NCI-H524 (cell line): Measurements from ENCODE around the gene AGBL4.
A peak's percentile ranks its signal among the peaks of the same experiment; 100 is the strongest.

Source experiments
- DNase-seq, 2 experiments: peaks; one replicate each; lab custom pipeline; 2025; lab: John Stamatoyannopoulos, UW

AGBL4 gene

DNA sequence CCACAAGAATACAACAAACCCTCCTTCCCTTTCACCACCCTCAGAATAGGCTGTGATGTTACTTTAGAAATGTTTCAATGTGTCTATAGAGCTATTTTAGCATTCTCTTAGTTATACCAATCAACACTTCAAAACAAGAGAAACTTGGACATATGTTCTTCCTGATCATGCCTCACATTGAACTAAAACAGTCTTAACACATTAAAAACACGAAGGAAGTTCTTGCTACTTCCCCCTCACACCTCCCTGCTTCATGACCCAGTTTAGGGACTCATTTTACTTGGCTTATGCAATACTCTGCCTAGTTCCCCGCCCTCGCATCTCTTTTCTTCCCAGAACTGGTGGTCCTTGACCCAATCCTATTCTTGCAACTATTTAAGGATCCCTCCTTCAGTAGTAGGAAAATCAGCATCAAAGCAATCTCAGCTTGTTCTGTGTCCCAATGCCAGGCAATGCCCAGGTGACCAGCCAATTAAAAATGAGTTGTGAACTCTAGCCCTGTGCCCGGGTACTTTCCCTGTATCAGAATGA lies 838.2 kb downstream of the AGBL4 start:
- no peak for DNase-seq

DNA sequence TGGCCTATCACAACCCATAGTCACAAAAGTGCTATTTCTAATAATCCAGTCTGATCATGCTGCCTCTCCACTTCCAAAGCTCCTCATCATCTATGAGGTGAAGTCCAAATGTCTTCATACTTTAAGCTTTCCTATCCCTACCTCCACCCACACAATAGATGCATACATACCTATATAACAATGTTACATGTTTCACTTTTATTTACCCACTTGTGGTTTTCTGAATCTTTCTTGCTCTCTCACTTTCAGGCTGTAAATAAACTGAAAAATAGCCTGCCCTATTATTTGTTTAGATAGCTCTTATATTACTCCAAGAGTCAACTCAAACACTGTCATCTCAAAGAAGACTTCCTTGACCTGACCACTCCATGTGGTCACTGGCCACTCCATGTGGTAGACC lies 840.3 kb downstream of the AGBL4 start:
- no peak for DNase-seq

DNA sequence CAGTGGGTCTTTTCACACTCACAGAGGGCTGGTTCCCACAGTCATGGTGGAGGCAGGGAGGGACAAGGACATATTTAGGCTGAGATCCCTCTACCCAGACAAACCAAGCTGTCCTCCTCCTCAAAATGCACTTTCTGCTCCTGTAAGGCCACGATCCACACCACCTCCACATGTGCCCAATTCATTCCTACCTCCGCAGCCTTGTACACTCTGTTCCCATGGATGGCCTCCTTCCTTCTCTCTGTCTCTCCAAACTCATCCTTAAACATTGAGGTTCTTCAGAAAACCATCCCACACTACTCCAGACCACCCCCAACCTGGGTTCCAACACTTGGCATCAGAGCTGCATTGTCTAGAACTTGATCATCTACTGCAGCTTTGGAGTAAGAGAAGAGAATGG lies 842.7 kb downstream of the AGBL4 start:
- no peak for DNase-seq

DNA sequence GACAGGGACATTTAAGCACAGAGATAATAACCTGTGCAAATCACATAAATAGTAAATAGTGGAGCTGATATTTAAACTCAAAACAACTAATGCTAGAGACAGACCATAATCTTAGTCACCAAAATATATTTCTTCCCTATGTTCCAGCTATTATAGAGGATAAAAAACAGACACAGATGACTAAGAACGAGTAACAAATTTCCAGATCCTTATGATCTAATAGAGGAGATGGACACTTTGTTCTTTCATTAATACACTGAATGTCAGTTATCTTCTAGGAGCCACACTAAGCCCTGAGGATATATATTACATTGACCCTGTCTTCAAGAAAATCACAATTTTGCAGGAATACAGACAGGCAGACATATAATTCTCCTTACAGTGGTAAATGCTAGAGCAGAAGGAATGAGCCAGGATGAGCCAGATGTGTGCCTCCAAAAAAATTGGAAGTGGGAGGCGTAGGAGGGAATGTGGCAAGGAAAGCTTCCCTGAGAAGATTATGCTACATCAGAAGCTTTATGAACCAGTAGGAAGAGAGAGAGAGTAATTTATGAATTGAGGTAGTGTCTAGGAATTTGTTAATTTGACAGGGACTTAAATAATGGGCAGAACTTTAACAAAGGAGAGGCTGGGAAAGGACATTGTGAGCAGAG lies 851.7 kb downstream of the AGBL4 start:
- DNase-seq = no peak

DNA sequence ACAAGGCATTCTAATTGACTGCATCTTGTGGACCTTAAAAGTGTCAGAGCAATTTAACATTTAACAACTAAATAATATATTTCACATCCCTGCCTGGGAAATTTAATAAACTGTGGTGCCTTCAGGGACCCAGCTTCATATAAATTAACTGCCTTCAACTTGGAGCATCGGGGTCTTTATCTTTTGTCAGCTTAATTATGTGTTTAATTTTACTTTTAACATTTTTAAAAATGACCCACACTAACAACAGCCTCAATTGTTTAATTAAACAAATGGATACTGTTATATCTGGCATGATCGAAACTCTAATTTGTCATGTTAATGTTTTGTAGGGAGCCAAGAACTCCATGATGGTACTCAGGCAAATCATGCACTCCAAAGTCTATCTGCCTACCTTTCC lies 857.7 kb downstream of the AGBL4 start:
- no peak for DNase-seq

DNA sequence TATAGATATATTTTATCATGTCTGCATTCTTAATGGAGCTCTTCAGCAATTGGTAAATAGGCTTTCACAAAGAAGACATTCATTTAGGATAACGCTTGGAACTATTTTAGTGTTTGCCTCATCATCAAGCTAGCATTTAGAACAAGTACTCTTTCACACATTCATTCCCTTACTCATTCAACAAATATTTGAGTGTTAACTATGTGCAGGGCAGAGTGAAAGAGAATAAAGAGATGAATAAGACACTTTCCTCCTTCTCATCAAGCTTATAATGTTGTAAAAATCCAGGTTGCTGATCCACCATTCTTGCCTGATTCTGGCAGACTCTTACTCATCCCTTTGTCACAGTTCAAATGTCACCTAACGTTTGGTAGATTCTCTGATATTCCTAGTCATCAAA lies 860.7 kb downstream of the AGBL4 start:
- no peak for DNase-seq

DNA sequence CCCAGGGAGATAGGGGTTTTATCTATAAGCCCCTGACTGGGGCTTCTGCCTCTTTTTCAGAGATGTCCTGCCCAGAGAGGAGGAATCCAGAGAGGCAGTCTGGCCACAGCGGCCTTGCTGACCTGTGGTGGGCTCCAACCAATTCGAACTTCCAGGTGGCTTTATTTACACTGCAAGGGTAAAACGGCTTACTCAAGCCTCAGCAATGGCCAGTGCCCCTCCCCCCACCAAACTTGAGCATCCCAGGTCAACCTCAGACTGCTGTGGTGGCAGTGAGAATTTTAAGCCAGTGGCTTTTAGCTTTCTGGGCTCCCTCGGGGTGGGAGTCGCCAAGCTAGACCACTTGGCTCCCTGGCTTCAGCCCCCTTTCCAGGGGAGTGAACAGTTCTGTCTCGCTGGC lies 863.1 kb downstream of the AGBL4 start:
- no peak for DNase-seq

DNA sequence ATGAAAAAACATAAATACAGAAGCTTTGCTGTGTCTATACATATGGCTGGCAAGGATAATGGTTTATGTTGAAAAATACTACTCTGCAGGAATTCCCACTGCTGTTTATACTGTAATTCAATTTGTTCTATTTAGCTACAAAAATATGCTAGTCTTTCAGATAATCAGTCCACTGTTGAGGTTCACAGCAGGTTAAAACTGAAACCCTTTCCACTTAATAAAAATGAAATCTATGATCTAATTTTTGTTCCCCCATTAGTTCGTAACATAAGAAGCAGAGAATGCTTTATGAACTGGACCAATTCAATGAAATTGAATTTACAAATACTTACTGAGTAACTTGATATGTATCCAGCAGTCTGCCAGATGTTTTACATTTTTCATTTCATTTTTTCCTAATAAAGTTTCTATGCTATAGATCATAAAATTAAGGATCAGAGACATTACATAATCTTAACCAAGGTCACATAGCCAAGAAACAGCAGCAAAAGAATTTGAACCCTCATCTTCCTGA lies 887.0 kb downstream of the AGBL4 start:
- DNase-seq = no peak

DNA sequence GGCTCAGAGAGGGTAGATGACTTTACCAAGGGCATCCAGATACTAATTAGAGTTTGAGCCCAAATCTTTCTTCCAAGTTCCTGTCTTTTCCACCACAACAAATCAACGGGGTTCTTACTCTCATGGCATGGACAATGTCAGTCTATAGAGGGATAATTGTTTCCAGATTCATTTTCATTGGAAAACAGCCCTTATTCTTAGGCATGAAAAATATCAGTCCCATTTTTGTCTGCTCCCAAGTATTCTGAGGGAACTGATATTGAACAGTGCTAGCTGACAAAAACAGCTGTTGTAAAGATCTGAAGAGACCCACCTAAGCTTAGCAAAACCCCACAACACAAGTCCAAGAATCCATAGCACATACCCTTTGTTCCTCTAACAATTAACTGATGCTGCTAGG lies 898.0 kb downstream of the AGBL4 start:
- no peak for DNase-seq

DNA sequence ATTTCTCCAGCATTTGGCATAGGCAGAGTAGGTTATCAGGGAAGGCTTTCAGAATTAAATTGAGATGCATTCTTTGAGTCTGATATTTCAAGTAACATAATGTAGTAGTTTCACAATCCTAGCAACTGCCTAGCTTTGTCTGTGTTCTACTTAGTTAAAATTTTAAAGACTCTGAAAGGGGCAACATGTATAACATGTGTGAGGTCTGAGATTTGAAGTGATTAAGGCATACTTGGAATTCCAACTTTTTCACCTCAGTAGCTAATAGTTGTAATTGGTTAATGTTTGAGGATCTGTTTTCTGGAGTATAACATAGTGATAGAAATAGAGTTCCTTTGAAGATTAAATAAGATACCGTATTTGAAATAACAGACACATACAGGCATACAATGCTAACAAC lies 911.8 kb downstream of the AGBL4 start:
- DNase-seq = no peak

DNA sequence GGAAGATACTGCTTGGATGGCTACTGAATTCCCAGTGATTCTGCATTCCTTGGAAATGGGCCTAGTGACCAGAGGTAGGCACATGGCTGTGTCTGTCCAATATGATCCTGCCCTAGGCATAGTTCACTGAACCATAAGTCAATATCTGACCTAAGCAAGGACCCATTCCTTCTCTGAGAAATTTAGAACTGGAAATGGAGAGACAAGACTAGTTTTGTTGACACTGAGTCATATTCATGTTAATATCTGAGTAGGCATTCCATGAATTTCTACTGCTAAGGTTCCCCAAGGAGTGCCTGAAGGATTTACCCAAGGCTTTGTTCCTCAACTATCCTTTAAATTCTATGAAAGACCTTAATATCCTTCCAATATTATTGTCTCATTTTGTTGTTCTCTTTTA lies 917.3 kb downstream of the AGBL4 start:
- DNase-seq = no peak

DNA sequence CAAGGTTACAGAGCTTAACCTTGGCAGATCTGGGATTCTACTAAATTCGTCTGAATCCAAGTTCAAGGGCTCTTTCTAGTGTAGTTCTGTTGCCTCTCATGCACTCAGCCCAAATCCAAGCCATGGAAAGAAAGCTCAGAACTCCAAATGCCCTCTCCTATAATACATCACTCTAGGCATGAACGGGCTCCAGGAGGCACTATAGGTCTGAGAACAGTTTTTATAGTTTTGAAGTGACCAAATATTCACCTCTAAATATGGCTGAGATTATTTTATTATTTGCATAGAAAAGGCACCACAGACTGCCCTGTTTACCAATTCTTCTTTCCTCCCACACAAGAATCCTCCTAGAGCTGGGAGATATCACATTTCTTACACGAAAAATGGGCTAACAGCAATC lies 919.2 kb downstream of the AGBL4 start:
- no peak for DNase-seq

DNA sequence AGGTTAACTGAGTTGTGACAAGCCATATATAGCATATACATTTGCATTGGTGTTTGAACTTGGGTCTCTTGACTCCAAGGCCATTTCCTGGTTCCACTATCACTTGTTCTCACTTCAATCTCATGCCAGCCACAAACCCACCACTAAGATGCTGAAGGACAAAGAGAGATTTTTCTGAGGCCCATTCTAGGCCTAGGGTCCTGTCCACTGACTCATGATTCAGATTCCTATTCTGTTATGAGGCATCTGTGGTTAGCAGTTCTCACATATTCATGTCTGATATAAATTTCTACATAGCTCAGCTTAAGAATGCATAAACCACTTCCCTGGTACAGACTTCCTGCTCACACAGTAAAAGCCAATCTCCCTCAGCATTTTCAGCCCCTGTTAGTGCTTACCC lies 921.0 kb downstream of the AGBL4 start:
- DNase-seq = no peak

DNA sequence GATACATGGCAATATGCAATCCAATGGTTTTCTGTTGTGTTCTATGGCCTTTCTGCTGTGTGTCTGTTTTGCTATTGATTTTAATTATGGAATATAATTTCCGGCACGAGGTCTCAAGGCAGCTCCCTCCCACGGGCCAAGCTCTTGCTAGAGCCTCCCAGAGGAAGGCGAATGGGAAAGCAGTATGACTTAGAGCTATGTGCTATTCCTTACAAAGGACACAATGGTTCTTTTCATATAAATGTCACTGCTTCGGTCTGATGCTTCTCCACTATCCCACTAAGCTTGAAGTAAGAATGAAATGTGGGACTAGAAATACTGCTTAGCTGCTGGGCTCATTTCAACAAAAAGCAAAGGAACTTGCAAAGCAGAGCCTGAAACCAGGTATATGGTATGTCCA lies 924.9 kb downstream of the AGBL4 start:
- no peak for DNase-seq

DNA sequence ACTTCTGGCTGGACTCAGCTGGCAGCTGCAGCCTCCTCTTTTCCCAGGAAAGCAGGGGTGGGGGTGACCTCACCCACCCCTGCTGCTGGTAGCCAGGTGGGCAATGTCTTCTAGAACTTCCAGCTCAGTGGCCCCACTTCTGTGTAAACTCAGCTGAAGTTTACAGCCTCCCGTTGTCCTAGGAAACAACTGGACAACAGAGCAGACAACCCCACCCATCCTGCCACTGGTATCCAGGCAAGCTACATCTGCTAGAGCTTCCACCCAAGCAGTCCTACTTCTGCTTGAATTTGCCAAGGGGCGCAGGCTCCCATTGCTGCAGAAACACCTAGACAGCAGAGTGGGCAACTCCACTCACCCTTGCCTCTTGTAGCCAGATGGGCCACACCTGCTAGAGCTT lies 937.4 kb downstream of the AGBL4 start:
- no peak for DNase-seq

DNA sequence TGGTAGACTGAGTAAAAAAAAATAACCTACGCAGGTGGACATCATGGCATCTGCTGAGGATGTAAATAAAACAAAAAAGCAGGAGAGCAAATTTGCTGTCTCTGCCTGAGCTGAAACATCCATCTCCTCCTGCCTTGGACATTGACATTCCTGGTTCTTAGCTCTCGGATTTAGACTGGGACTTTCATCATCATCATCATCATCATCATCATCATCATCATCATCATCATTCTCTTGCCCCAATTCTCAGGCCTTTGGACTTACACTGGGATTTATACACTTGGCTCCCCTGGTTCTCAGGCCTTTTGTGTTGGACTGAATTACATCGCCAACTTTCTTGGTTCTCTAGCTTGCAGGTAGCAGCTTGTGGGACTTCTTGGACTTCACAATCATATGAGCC lies 938.7 kb downstream of the AGBL4 start:
- no peak for DNase-seq

DNA sequence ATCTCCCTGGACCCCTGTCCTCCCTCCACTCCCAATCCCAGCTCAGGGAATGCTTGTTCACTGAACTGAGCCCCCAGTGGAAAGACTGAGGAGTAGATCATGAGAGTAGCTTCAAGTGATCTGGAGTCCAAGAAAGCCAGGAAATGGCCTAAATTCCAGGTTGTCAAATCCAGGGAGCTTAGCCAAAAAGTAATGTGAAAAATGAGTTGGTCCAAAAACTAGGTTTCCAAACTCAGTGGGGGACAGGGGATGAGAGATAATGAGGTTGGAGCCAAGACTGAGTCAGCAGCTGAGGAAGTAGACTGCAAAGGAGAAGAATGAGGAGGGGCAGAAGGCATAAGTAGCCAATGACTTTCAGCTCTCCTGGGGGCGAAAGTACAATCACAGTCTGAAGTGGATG lies 963.0 kb downstream of the AGBL4 start:
- no peak for DNase-seq

DNA sequence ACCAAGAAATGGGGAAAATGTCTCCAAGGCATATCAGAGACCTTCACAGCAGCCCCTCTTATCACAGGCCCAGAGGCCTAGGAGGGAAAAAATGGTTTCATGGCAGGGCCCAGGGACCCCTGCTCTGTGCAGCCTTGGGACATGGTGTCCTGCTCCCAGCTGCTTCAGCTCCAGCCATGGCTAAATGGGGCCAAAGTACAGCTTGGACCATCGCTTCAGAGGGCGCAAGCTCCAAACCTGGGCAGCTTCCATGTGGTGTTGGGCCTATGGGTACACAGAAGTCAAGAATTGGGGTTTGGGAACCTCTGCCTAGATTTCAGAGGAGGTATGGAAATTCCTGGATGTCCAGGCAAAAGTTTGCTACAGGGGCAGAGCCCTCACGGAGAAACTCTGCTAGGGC lies 964.7 kb downstream of the AGBL4 start:
- no peak for DNase-seq

DNA sequence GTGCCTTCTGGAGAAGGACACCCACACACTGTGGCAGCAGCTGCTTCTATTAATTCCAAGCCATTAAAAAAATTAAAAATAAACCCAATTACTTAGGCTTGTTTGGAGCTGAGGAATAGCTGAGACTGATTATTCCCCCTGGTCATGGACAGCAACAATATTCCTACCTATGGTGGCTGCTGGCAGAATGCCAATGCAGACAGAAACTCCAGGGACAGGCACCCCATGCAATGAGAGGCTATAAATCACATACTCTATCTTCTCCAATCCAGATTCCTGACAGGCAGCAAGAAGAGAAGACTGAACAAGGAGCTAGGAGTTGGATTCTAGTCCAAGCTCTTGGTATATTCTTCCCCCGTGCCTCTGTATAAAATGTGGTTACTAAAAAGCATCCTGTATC lies 971.7 kb downstream of the AGBL4 start:
- peak in 1 of 2 experiments; percentile 55 for DNase-seq

DNA sequence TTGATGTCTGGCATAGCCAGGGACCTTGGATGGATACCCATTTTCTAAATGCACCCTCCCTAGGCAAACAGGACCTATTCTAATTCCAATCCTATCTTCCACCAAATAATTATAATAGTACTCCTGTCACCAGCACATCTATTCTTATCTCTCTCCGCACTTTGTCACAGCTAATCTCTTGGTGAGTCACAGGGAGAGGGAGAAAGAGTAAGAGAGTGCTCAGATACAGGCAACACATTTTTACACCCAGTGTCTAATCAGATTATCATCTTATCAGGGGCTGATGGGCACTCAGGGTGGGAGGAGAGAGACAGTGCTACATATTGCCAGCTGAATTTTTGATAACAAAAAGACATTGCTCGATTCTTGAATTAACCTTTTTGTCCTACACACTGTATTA lies 972.1 kb downstream of the AGBL4 start:
- DNase-seq = peak; percentile 23 to 70

DNA sequence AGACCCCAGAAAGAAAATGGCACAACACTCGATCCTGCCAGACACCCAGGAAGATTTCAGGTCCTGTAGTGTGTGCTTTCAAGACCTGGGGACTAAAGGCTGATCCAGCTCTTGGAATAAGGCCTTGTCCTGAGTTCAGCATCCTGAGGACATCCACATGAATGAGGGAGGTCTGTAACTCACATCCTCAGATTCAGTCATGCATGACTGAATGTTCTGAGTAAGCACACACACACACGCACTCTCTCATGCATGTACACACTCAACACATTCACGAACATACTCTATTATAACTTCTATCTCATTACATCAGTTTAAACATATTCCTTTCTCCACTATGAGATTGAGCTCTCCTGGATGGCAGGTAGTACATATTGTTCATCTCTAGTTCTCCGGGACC lies 973.7 kb downstream of the AGBL4 start:
- DNase-seq = no peak

DNA sequence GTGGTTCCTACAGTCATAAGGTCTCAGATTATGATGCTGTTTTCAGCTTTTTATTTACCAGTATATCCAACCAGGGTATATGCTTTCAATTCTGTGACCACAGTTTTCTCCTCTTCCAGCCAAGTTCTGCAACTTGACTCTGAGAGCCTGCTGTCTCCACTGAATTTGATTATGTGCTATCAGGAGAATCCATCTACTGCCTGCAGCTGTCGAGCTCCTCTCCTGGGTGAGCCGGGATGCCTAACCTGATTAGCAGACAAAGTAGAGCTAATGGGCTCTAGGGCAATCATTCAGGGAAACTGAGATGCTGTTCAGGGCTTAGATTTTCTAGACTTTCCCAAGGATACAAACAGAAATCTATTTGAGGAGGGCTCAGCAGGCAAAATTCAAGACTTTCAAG lies 975.6 kb downstream of the AGBL4 start:
- peak; percentile 7 to 58 for DNase-seq

DNA sequence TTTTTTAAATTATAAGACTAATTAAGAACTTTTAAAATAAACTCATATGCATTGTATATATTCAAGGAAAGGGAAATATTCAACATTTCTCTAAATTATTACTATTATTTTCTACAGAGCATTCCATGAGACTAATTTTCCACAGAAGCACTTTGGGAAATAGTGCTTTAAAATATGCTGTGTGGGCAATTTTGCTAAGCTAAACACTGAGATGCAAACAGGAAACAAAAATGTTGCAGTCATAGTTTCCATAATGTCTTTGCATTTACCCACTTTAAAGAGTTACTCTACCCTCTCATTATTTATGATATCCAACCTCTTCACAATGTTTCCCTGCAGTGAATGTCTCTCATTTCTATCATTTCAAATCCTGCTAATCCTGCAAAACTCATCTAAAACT lies 977.4 kb downstream of the AGBL4 start:
- DNase-seq = no peak

DNA sequence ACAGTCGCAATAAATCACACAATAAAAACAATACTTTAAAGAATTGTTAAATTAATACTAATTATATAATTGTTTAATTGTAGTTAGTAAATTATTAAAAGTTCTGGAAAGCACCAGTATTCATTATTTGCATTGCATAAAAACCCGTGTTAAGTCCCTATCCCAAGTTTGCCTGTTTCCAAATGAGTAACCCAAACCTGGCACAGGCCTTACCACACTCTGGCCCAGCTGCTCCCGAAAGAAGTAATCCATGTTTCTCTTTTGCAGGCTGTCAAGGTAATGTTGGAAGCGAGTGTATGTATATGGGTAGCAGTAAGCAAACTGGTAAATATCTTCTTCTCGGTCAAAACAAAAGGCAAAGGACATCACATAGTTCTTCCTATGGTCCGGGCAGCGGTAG lies 978.4 kb downstream of the AGBL4 start:
- no peak for DNase-seq
